GM20000 (cell line): ENCODE data around the gene PCGF3.
"Not testable (repeated sequence)": the region's sequence is repeated elsewhere in the genome, so short reads cannot be mapped to it uniquely, and the experiment has no call there.

ENCODE experiments used
- DNase-seq: peaks from one replicate; pipeline ENCODE4 v3.0.0; 2012; ENCODE audit warnings: low spot score
- TF ChIP-seq, protein P1 (sequence below): IDR thresholded peaks from 2 replicates; pipeline ENCODE4 v1.5.1; 2012; ENCODE audit warnings: mild to moderate bottlenecking, control low read depth; ENCODE audit errors: extremely low read depth, missing control alignments

Gene PCGF3

DNA sequence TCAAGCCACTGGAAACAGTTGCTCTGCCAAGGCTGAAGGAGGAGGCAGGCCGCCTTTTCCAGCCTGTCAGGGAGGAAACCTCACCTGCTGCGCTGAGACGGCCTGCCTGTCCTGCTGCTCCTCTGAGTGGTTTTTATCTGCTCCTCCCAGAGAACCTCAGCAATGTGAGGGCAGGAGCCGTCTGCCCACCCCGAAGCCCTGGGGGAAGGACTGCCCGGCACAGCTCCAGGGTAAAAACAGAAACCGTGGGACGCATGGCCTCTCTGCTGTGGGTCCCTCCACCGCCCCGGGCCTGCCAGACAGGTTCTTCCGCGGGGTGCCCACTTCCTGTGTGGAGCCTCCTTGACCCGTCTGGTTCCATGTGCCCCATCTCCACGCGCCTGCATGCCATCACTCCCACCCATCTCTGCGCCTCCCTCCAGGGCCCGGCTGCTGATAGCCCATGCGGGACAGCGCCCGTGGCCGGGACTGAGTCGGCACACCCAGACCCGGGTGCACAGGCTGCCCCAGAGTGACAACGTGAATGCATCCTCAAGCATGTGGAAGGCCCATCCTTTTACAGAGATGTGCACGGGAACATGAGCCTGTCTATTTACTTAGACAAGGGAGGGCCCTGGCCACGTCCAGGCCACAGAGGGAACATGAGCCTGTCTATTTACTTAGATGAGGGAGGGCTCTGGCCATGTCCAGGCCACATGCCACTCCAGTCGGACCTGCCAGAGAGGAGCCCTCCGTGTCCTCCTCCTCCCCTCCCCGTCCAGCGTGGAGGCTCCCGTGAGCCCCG, 12.7 kb upstream of the PCGF3 start:
- TF ChIP-seq, protein P1, sequence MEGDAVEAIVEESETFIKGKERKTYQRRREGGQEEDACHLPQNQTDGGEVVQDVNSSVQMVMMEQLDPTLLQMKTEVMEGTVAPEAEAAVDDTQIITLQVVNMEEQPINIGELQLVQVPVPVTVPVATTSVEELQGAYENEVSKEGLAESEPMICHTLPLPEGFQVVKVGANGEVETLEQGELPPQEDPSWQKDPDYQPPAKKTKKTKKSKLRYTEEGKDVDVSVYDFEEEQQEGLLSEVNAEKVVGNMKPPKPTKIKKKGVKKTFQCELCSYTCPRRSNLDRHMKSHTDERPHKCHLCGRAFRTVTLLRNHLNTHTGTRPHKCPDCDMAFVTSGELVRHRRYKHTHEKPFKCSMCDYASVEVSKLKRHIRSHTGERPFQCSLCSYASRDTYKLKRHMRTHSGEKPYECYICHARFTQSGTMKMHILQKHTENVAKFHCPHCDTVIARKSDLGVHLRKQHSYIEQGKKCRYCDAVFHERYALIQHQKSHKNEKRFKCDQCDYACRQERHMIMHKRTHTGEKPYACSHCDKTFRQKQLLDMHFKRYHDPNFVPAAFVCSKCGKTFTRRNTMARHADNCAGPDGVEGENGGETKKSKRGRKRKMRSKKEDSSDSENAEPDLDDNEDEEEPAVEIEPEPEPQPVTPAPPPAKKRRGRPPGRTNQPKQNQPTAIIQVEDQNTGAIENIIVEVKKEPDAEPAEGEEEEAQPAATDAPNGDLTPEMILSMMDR, result no peak
- no peak for DNase-seq

DNA sequence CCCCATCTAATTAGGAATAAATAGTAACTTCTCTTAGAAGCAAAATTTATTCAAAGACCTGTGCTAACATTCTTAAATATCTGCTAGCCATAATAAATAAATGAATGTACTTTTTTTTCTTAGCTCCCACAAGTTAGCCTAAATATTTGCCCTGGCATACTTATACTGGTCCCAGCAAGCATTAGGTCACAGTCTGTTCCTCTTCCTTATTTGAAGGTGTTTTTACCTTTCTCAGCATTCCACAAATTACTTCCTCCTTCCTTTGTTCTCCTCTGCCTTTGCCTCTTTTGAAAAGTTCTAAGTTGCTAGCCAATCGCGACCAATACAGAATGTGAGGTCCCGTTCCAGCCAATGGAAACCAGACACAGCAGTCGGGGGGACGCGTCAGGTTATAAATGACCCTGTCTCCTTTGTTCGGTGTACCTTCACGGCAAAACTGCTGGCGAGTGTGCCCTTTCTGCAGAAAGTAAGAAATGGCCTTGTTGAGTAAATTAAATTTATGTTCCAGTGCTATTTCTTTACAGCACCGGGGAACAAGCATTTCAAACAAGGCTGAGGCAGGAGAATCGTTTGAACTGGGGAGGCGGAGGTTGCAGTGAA, 11.2 kb upstream of the PCGF3 start:
- DNase-seq, result not testable (repeated sequence)

DNA sequence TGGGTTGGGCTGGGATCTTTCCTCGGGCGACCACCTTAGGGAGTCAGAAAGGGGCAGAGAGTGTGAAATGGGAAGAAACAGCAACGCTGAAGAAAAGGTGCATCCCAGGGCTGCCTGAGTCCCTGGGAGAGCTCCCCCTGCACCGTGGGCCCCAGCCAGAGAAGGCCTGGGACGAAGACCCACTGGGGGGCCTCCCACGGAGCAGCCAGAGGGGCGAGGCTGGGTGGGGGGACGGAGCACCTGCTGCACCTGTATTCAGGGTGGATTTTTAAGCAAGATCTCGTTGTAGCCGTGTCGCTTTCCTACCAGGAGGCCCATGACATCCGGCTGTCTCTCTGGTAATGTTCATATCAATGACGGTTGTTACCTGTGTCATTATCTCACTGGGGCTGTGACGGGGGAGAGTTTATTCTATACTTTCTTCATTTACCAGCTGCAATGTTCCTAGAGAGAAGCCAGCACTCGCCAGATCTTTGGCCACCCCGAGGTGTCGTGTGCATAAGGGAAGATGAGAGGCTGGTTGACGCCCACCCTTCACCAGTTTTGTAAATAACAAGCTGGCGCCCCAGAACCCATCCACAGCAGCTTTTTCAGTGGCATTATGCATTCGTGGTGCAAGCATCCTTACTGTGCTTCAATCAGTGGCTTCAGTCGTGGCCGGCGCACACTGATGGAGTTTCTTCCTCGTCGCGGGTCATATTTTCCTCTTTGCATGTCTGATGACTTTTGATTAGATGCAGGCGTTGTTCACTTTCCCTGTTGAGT, 5.6 kb upstream of the PCGF3 start:
- no peak for DNase-seq
- TF ChIP-seq, protein P1, result no peak

DNA sequence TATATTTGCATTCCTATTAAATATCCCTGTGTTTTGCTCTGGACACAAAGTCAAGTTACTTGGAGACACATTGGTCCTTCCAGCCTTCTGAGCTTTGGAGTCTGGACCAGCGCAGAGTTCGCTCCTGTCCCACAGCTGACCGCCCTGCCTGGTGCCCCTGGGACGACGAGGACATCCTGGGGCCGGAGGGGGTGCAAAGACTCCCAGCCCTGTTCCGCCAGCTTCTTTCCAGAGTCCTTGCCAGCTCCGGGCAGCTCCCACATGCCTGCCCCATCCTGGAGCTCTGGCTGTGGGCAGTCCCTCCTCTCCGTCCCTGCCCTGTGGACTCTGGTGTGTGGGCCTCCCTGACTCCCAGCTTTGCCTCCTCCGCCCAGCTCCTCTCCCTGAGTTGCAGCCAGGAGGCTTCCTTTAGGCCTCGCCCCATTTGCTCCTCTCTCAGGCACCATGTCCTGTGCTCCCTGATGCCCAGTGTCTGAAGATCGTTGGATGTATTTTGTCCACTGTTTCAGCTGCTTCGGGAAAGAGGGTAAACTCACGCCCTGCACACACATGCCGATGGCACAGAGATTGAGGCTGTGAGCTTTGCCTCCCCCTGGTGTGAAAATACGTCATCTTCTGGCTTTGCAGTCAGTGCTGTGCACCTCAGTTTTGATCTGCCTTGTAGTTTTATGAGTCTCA, 4.9 kb upstream of the PCGF3 start:
- TF ChIP-seq, protein P1, result no peak
- DNase-seq, result no peak

DNA sequence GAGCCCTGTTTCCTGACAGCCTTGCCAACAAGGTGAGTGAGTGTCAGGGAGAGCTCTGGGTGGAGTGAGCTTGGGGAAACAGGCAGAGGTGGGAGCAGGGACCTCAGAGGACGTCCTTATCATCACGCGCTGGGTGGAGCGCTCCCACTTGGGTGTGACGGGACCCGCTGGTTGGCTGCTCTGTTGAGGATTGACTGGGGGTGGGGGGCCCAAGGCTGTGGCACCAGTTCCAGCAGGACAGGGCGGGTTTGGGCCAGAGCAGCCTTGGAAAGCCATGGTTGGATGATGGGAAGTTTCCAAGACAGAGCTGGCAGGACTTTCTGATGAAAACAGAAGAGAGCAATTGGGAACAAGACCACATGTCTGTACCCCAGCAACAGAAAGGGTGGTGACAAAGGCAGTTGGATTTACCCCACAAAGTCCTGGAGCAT, 3.0 kb upstream of the PCGF3 start:
- TF ChIP-seq, protein P1, result no peak
- no peak for DNase-seq

DNA sequence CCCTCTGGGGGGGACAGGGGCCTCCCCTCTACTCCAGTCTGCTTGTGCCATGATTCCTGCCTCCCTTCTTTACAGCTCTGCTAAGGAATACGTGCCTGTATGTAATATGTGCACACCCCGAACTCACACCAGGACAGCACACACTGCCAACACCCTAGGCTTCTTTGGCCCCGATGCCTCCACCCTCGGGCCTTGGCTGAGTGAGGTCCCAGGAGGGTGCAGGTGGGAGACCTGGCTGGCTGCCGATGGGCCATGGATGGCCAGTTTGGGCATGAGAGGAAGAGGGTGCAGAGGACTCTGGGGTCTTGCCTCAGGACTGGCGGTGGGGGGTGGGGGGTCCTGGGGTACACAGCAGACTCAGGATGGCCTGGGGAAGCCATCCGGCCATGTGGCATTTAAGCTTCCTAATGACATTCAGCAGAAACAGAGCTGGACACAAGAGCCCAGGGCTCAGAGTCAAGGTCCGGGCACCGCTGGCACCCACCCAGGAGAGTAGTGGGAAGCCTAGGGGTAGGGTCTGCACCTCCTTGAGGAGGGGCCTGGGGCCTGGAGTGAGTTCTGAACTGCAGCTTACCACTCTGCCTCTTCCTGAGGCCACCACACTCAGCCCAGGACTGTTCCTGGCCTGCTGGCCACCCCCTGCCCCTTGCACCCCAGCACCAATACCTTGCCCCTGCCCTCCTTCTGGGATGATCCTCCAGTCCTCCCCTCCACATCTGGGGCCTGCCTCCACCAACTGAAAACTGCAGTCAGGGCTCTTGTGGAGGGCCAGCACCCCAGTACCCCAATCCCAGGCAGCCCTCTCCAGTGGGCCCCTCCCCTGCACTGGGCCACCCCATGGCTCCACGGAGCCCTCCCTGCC, 2.1 kb upstream of the PCGF3 start:
- TF ChIP-seq, protein P1, result no peak
- DNase-seq, result no peak
